GM21360 (cell line): ENCODE measurements around the gene ABHD17B.
"Not testable (repeated sequence)": the region's sequence is repeated elsewhere in the genome, so short reads cannot be mapped to it uniquely, and the experiment has no call there.

ENCODE experiments used
- ATAC-seq: cut with Tn5 transposase; IDR thresholded peaks from one replicate; pipeline ENCODE4 v1.9.1; 2021; ENCODE audit warnings: mild to moderate bottlenecking, moderate library complexity; ENCODE audit not compliant: unreplicated experiment

ABHD17B gene

GRCh38 chr9:71916834-71917534, 6.0 kb upstream of the ABHD17B start:
- ATAC-seq: peak; percentile 90

GRCh38 chr9:71915495-71915894, 4.5 kb upstream of the ABHD17B start:
- no peak for ATAC-seq

DNA sequence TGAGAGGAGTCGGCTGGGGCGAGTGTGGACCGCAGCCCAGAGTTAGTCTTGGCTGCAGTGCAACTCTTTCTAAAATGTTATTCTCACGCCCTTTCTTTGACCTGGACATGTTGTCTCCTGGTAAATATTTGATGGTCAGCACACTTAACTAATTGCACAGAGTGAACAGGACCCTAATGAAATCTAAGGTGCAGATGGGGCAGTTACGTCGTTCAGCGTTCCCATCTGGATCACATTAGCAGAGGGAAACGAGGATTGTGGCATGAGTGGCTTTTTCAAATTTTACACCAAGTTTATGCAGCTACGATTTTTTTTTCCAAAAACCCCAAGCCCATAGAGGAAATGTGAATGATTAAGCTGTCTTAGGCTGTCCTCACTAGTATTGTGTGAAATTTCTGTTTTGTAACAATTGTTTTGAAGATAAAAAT, 929 bp upstream of the ABHD17B start:
- ATAC-seq: no peak

DNA sequence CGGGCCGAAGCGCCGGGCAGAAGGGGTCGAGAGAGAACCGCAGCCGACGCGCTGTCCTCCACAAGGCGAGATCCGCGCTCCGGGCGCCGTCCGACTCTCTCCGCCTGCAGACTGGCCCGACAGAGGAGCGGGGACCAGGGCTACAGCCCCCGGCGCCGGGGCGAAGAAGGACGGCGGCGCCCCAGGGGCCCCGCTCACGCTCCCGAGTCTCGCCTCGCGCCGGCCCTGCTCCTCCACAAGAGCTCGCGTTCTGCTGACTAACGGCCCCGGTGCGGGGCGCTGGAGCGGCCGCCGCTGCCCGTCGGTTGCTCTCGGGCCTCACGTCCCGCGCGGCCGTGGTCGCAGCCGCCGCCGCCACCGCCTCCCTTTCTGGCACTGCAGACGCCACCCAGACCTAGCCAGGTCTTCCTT, 338 bp downstream of the ABHD17B start:
- peak; percentile 10 for ATAC-seq

DNA sequence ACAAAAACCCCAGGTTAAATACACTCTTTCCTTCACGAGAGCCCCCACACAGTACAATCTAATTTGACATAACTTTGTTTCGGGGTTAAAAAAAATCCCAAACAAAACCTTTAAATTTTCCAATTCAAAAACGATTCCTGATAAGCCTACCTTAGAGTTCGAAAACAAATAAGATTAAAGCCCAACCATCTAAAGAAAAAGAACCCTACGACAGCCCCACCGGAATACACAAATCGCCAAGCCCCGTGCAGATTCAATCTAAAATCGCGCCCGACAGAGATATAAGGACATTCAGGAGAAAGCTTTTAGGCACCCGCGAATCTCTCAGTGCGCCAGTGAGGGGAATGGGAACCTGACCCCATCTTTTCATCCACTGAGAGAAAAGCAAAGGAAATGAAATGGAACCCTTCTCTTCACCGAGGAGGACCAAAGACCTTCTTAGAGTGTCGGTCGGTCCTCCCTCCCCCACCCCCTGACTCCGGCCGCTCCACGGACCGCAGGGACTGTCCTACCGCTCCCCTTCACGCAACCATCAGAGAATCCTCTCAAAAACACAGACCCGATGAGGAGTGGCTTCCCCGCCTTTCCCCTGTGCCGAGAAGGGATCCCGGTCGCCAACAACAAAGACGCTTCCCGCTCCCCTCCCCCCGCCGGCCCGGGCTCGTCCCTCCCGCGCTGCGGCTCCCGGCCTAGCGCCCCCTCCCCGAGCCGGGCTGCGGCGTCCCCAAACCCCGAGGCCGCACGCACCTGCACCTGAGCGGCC, 925 bp downstream of the ABHD17B start:
- peak; percentile 10 for ATAC-seq

DNA sequence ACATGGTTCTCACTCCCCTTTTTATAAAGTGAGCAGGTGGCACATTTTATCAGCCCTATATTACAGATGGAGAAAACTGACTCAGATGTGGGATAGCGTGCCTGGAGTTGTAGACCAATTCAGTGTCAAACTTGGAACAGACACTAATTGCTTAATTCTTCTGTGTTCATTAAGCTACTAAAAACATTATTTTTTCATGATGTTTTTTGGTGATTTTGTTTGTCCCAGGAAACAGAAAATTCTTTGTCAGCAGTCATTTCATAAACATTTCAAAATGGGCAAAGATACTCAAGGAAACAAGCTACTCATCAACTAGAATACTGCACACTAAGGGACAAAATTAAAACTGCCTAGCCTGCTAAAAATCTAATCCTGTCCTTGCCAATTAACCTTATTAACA, 2.2 kb downstream of the ABHD17B start:
- ATAC-seq: no peak

DNA sequence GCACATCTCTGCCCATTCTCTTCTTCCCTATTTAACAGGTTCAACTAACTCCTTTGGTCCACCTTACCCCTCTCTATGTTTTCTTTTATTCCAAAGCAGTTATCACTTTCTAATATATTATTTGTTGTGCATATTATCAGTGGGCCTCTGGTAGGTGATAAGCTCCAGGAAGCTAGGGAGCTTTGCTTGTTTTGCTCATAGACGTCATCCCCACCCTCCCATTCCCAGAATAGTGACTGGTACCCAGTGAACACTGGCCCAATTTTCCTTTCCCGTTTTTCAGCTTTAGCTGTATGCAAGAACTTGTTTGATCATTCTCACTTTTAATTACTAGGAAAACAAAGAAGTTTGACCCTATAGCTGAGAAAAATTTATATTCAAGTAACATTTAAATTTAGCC, 6.9 kb downstream of the ABHD17B start:
- no peak for ATAC-seq

GRCh38 chr9:71901695-71902597, 9.0 kb downstream of the ABHD17B start:
- no peak for ATAC-seq

- not testable (repeated sequence) for ATAC-seq
Observed at GRCh38 chr9:71898756-71899155, 12.2 kb downstream of the ABHD17B start.

DNA sequence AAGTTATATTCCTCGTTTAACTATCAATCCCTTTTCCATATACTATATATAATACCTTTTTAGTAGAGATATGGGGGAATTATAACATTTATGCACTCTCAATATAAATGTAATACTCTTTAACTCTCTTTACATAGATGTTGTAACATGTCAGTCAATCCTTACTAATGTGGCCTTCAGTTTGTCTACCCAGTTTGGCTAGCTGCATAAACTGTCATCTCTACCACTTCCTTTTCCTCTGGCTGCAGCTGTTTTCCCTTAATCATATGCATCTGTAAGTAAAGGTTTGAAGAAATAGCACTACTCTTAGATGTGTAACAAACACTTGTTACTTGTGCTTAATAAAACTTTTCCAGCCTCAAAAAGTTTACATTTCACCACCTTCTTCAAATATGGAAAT, 13.4 kb downstream of the ABHD17B start:
- ATAC-seq: no peak

- ATAC-seq: no peak
Observed at GRCh38 chr9:71896761-71897160, 14.2 kb downstream of the ABHD17B start.

DNA sequence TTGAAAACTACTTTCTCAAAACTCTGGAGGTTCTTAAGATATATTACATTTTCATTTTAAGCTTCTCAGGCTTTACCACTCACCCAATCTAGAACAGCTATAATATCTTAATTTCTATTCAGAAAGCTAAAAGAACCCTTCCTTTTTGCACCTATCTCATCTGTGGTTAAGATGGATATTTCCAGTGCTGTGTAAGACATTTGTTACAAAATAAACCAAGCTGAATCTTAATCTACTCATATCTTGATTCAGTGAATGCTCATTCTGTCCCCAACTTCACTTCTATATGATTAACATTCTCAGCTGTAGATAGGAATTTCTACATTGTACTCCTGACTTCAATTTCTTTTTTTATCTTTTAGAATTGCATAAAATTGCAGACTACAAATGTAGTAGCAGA, 15.0 kb downstream of the ABHD17B start:
- no peak for ATAC-seq

GRCh38 chr9:71895117-71895516, 15.9 kb downstream of the ABHD17B start:
- ATAC-seq: no peak

GRCh38 chr9:71891557-71892189, 19.3 kb downstream of the ABHD17B start:
- no peak for ATAC-seq

DNA sequence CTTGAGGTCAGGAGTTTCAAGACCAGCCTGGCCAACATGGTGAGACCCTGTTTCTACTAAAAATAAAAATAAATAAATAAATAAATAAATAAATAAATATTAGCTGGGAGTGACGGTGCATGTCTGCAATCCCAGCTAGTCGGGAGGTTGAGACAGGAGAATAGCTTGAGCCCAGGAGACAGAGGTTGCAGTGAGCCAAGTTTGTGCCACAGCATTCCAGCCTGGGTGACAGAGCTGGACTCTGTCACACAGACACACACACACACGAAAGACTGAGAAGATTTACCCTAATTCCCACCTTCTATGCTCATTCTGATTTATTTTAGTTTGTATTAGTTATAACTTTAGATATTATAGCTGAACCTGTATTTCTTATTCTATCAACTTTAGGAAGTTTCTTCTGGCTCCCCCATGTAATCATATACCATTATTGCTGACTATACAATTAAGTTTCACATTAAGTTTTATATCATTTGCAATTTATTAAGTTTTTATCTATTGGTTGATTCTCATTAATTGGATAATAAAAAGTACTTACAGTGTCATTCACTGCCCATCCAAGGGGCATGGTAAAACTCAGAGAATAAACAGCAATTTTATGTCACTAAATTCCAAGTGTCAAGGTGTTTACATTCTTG, 20.8 kb downstream of the ABHD17B start:
- ATAC-seq: no peak

DNA sequence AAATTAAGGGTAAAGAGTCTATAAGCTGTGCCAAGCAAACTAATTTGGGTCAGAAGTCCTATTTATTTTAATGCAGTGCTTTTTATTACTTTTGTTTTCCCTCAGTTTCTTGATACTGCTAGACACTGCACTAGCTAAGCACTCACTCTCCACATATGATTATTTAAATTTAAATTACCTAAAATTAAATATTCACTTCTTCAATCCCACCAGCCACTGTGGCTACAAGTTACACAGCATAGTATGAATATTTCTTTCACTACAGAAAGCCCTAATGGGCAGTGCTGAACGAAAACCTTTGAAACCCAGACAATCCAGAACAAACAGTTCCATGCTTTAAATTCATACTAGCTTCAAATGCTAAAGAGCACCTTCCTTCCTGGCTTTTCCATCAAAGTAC, 23.6 kb downstream of the ABHD17B start:
- no peak for ATAC-seq

GRCh38 chr9:71886541-71886940, 24.5 kb downstream of the ABHD17B start:
- ATAC-seq: no peak

- ATAC-seq: no peak
Observed at GRCh38 chr9:71886015-71886414, 25.0 kb downstream of the ABHD17B start.

- ATAC-seq: no peak
Observed at GRCh38 chr9:71885467-71885866, 25.5 kb downstream of the ABHD17B start.

DNA sequence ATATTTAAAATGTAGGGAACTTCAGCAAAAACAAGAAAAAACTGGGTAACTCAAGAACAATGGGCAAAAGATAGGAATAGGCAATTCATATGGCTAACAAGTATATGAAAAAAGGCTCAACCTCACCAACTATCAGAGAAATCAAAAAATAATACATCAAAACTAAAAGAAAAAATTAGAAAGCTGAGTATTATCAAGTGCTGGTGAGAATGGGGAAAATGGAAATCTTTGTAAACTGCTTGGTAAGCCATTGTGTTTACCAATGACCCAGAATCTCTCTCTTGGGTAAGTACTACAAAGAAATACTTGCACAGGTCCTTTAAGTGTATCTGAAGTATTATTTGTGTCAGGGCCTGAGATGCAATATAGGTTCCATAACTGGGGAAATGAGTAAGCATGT, 27.0 kb downstream of the ABHD17B start:
- no peak for ATAC-seq
